K562 (cell line): Measurements from ENCODE around the gene ADCY5. TPM values are rescaled to one million over a fixed set of nuclear protein-coding genes. Genes with fewer than 3 reads are reported as not detected.

Experiments used
- ATAC-seq: fragments of 200-7000 bp; cut with Tn5 transposase; 3 replicates; pipeline ENCODE4 v1.9.1; 2020; ENCODE audit warnings: moderate library complexity
- BruUV-seq: library from RNA; stranded (reverse); fragments of 400-500 nt; replicated peaks from 2 replicates; lab custom pipeline; 2021; lab: Mats Ljungman, UMichigan
- CTCF ChIA-PET: fragments of 300-600 bp; formaldehyde crosslinking; extraction: SDS; loops from one replicate; lab custom pipeline; 2021; ENCODE audit warnings: low intra/inter-chr PET ratio; lab: Yijun Ruan, JAX
- POLR2A ChIA-PET: fragments of 300-600, 350-650 bp; sonication (Branson Sonifier 250); formaldehyde crosslinking; extraction: SDS; loops from one replicate; lab custom pipeline; 2021; ENCODE audit warnings: antibody characterized with exemption, inconsistent platforms; lab: Yijun Ruan, JAX
- DNase-seq, 4 experiments: peaks; one replicate each; pipeline versions ENCODE4 v3.0.0 to v3.0.0-alpha.2; 2011 to 2018; ENCODE audit warnings: low spot score in 3 of 4, mixed read lengths in 3 of 4; ENCODE audit errors: extremely low read depth in 1 of 4
- FAIRE-seq: peaks from 2 replicates; lab custom pipeline; 2011; peaks lifted over from hg19 to GRCh38; lab: Jason Lieb, UNC
- H2AFZ ChIP-seq: 2 replicates; pipeline ENCODE4 v1.6.0; 2011; ENCODE audit warnings: low read depth, low read length, control low read depth, inconsistent platforms
- H3K27ac ChIP-seq: fragments of 200-600 bp; 3 replicates; pipeline ENCODE4 v1.8.0; 2011; ENCODE audit warnings: low read depth, mild to moderate bottlenecking, control low read depth, inconsistent platforms, low read length, moderate library complexity, mixed read lengths; ENCODE audit errors: extremely low read depth
- H3K27me3 ChIP-seq, 2 experiments: fragments of 300-600 bp in 1 of 2; 2 replicates in 1 of 2; 3 replicates in 1 of 2; pipeline versions ENCODE4 v1.6.0 to v1.8.0; 2011; ENCODE audit warnings: inconsistent platforms in 2 of 2, low read length in 2 of 2, mild to moderate bottlenecking in 1 of 2, mixed read lengths in 1 of 2, moderate library complexity in 1 of 2; ENCODE audit not compliant: control insufficient read depth in 2 of 2, insufficient read depth in 2 of 2
- H3K36me3 ChIP-seq: fragments of 300-600 bp; 3 replicates; pipeline ENCODE4 v1.8.0; 2011; ENCODE audit warnings: mild to moderate bottlenecking, low read length, inconsistent platforms; ENCODE audit not compliant: control insufficient read depth, insufficient read depth
- H3K4me1 ChIP-seq, 2 experiments: fragments of 200-600 bp in 1 of 2; replicated peaks in 1 of 2; 2 replicates in 1 of 2; 3 replicates in 1 of 2; pipeline versions ENCODE4 v1.5.1 to v1.8.0; 2011; ENCODE audit warnings: inconsistent platforms in 2 of 2, low read length in 2 of 2, mild to moderate bottlenecking in 1 of 2, mixed read lengths in 1 of 2, moderate library complexity in 1 of 2; ENCODE audit not compliant: control insufficient read depth in 2 of 2, insufficient read depth in 2 of 2
- H3K4me2 ChIP-seq: 2 replicates; pipeline ENCODE4 v1.6.1; 2011; ENCODE audit warnings: low read length, control low read depth, inconsistent platforms, mixed read lengths; ENCODE audit not compliant: insufficient read depth
- H3K4me3 ChIP-seq: fragments of 200-600 bp; sonication (generic), shearing (Covaris generic); 2 replicates; pipeline ENCODE4 v1.5.1; 2016; ENCODE audit warnings: control low read depth, inconsistent platforms
- H3K79me2 ChIP-seq: fragments of 200-600 bp; 3 replicates; pipeline ENCODE4 v1.8.0; 2011; ENCODE audit warnings: low read length, inconsistent platforms; ENCODE audit not compliant: control insufficient read depth, insufficient read depth
- H3K9ac ChIP-seq, 2 experiments: 2 replicates each; pipeline versions ENCODE4 v1.6.0 to v1.6.1; 2011; ENCODE audit warnings: low read depth in 2 of 2, low read length in 2 of 2, control low read depth in 1 of 2, inconsistent platforms in 1 of 2, mild to moderate bottlenecking in 1 of 2, mixed read lengths in 1 of 2; ENCODE audit not compliant: insufficient read depth in 1 of 2
- H3K9me1 ChIP-seq: one replicate; pipeline ENCODE4 v1.6.0; 2011; ENCODE audit warnings: inconsistent platforms, mild to moderate bottlenecking, low read length, moderate library complexity; ENCODE audit not compliant: control insufficient read depth, insufficient read depth
- H3K9me3 ChIP-seq: replicated peaks from 2 replicates; pipeline ENCODE4 v1.5.1; 2011; ENCODE audit warnings: low read depth, low read length, inconsistent platforms; ENCODE audit not compliant: control insufficient read depth, insufficient read depth
- H4K20me1 ChIP-seq: replicated peaks from 2 replicates; pipeline ENCODE4 v1.6.1; 2011; ENCODE audit warnings: low read length, inconsistent platforms, mixed read lengths; ENCODE audit not compliant: control insufficient read depth, insufficient read depth
- DACH1 ChIP-seq: fragments of 450-650 bp; IDR thresholded peaks from 2 replicates; pipeline ENCODE4 v1.6.1; 2018; ENCODE audit not compliant: partially characterized antibody
- TRIM24 ChIP-seq, 2 experiments: fragments of 450-650 bp; IDR thresholded peaks; 2 replicates each; pipeline ENCODE4 v1.6.1; 2016
- ZNF436 ChIP-seq: fragments of 250-450, 450-650 bp; sonication (Bioruptor Pico); formaldehyde crosslinking; IDR thresholded peaks from 2 replicates; pipeline ENCODE4 v1.7.0; 2020; ENCODE audit warnings: mild to moderate bottlenecking
- WGBS: fragments of 100-300 bp; shearing (Covaris generic); methylation state at CpG from one replicate; pipeline ENCODE4 v1.1.6; 2016; ENCODE audit warnings: low coverage, mixed read lengths; ENCODE audit not compliant: insufficient coverage; ENCODE audit errors: missing lambda C conversion rate; 5-methylcytosine and 5-hydroxymethylcytosine counted together
- in situ Hi-C: fragments of 300-500 bp; cut with MboI; formaldehyde crosslinking; loops from 4 replicates; pipeline ENCODE4 v1.15.0; 2018; ENCODE audit warnings: inconsistent platforms, mixed read lengths
- intact Hi-C: fragments of 100-400 bp; cut with micrococcal nuclease; formaldehyde crosslinking; loops from 2 replicates; pipeline ENCODE4 v1.14.2; 2022
- polyA plus RNA-seq, 8 experiments: library from polyadenylated mRNA; depleted of rRNA in 4 of 8; stranded (reverse) in 5 of 8; unstranded in 3 of 8; fragments of >200 nt; fragmentation: Nextera tagmentation in 2 of 8; fragmentation: Illumina TruSeq in 1 of 8; extraction: Ambion mirVana in 2 of 8; extraction: Trizol in 1 of 8; gene quantifications; 2 replicates each; pipeline versions ENCODE4 v1.2.1 to v1.2.3, GENCODE V29; 2011 to 2014; ENCODE audit warnings: inconsistent platforms in 1 of 8, missing spikeins in 1 of 8
- total RNA-seq, 7 experiments: library from RNA; depleted of rRNA in 6 of 7; stranded (reverse); fragments of >200 nt in 6 of 7; fragmentation: Illumina TruSeq in 2 of 7; extraction: Trizol in 2 of 7; gene quantifications; 2 replicates each; pipeline versions ENCODE4 v1.2.1 to v1.2.3, GENCODE V29; 2011 to 2021; ENCODE audit warnings: low replicate concordance in 1 of 7
- TF ChIP-seq, protein P1 (sequence below): sonication (generic); formaldehyde crosslinking; IDR thresholded peaks from 2 replicates; pipeline ENCODE4 v1.5.0; 2020; ENCODE audit warnings: missing genetic modification reagents
- TF ChIP-seq, protein P2 (sequence below): fragments of 450-650 bp; formaldehyde crosslinking; IDR thresholded peaks from 2 replicates; pipeline ENCODE4 v1.4.0; 2020; ENCODE audit warnings: mild to moderate bottlenecking

ADCY5 gene
- total and polyA plus RNA-seq, 9 of the 15 experiments (the other 6 are each of a cell fraction or from before 2014, with no cell fraction given): under 0.01 TPM; not detected in 8

DNA sequence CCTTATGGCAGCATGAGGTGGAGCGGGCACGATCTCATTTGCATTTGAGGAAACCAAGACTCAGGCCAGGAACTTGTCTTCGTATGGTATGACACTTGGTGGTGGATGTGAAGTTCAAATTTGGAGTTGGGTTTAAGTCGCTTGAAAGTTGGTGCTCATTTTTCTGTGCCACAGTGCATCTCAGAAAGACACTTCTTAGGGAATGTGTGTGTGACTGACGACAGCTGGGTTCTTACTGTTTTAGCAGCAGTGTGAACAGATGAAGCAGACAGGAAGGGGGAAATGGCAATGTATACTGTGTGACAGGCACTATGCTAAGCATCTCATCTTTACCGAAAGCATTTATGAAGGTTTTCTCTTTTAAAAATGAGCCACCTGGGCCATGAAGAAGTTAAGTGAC, 171.8 kb downstream of the ADCY5 start:
- no peak for FAIRE-seq
- no peaks in the 10 kb centered on the region for H3K9me3 ChIP-seq
- no peaks in the 10 kb centered on the region for H3K27me3 ChIP-seq
- ATAC-seq: no peak
- intact Hi-C loops: no loop called here
- in situ Hi-C loops: no loop called here
- H3K27ac ChIP-seq: no peak overlapping the region
- TF ChIP-seq, protein P1, sequence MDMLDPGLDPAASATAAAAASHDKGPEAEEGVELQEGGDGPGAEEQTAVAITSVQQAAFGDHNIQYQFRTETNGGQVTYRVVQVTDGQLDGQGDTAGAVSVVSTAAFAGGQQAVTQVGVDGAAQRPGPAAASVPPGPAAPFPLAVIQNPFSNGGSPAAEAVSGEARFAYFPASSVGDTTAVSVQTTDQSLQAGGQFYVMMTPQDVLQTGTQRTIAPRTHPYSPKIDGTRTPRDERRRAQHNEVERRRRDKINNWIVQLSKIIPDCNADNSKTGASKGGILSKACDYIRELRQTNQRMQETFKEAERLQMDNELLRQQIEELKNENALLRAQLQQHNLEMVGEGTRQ (CRISPR knock-in tag): no peak
- TF ChIP-seq ZNF436 (CRISPR knock-in tag) (no peak), TRIM24 (IDR thresholded peaks at IDR 0.05) (no peak), DACH1 (no peak)
- TF ChIP-seq, protein P2, sequence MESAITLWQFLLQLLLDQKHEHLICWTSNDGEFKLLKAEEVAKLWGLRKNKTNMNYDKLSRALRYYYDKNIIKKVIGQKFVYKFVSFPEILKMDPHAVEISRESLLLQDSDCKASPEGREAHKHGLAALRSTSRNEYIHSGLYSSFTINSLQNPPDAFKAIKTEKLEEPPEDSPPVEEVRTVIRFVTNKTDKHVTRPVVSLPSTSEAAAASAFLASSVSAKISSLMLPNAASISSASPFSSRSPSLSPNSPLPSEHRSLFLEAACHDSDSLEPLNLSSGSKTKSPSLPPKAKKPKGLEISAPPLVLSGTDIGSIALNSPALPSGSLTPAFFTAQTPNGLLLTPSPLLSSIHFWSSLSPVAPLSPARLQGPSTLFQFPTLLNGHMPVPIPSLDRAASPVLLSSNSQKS (CRISPR knock-in tag): no peak
- 39% methylated on average over 5 of the region's 6 CpGs for WGBS
- H3K4me3 ChIP-seq: no peak overlapping the region
- H3K4me2 ChIP-seq: no peak overlapping the region
- no TSS peak for BruUV-seq
- H2AFZ ChIP-seq: no peak overlapping the region
- DNase-seq: no peak
- no peaks in the 10 kb centered on the region for H3K9me1 ChIP-seq
- no peaks in the 10 kb centered on the region for H3K4me1 ChIP-seq
- POLR2A ChIA-PET: interaction anchor here (0.6 kb wide), 1 partner anchor 338 kb away, joined by 3 read pairs; no protein-coding TSS in a partner anchor
- H3K9ac ChIP-seq: no peak overlapping the region
- H3K36me3 ChIP-seq: no peaks in the 10 kb centered on the region
- CTCF ChIA-PET: no interaction called here
- no peaks in the 10 kb centered on the region for H3K79me2 ChIP-seq
- no peaks in the 10 kb centered on the region for H4K20me1 ChIP-seq
